Measurements from ENCODE around the gene COL21A1. TPM values are rescaled to one million over a fixed set of nuclear protein-coding genes. Genes with fewer than 3 reads are reported as not detected.

COL21A1 gene
- total RNA-seq, 1 experiment from 2014 or later: 0.25 TPM

DNA sequence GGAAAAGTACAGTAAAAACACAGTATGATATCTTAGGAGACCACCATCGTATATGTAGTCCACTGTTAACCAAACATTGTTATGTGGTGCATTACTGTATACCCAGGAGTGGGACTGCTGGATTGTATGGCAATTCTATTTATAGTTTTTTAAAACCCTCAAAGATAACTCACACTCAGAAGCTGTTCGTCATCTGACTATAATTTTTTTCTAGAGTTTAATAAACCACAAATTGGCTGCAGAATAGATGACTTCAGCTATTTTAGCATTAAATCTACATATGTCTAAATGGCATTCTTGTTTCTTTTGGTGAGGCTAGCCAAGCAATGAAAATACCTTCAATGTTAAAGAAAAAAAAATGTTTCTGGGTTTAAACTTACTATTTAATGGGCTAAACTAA, 237.7 kb downstream of the COL21A1 start:
- no peak for DNase-seq (ENCODE audit: low spot score)

All from H4 (cell line).